Stromal cell of bone marrow (primary cell): ENCODE results near the gene DTWD1.
A peak's percentile ranks its signal among the peaks of the same experiment; 100 is the strongest.
"Not testable (repeated sequence)": the region's sequence is repeated elsewhere in the genome, so short reads cannot be mapped to it uniquely, and the experiment has no call there.

Experiments
- DNase-seq: peaks from one replicate; pipeline ENCODE4 v3.0.0-alpha.2; 2012; ENCODE audit warnings: low read depth

The DTWD1 gene

GRCh38 chr15:49646891-49647290 is 26.0 kb downstream of the DTWD1 start:
- no peak for DNase-seq

GRCh38 chr15:49649987-49650386 is 29.1 kb downstream of the DTWD1 start:
- DNase-seq: no peak

GRCh38 chr15:49650676-49651075 is 29.8 kb downstream of the DTWD1 start:
- DNase-seq: no peak

DNA sequence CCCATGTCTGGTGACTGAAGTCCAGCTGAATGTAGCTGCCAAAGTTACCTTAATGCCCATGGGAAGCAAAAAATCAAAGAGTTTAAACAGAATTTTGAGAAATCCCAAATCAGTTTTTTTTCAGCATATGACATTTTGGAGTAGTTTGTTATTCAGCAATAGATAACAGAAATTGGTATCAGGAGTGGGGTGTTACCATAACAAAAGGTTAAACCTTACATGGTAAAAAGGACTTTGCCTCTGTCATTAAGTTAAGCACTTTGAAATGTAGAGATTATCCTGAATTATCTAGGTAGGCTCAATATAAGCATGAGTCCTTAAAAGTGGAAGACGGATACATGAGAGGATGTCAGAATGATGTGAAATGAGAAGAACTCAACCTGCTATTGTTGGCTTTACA is 32.1 kb downstream of the DTWD1 start:
- no peak for DNase-seq

GRCh38 chr15:49656734-49657133 is 35.9 kb downstream of the DTWD1 start:
- no peak for DNase-seq

- no peak for DNase-seq
Observed at GRCh38 chr15:49664716-49665115, 43.9 kb downstream of the DTWD1 start.

GRCh38 chr15:49666486-49666885 is 45.6 kb downstream of the DTWD1 start:
- not testable (repeated sequence) for DNase-seq

- no peak for DNase-seq
Observed at GRCh38 chr15:49669288-49669687, 48.4 kb downstream of the DTWD1 start.

DNA sequence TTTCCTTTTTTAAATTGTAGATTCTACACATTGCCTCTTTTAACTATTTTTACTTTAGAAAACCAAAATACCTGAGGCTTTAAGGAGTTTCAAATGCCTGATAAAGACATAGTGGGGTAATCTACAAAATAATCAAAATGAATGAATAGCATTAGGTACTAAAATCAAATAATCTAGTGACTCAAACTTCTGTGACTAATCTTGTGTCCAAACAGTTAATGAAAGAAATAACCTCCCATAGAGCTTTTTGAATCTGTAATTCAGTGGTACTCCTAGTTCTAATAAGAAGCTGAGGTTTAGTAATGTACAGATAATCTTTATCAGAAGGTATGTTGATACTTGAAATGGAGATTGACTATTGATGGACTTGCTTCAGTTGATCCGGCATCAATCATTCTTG is 53.0 kb downstream of the DTWD1 start:
- DNase-seq: no peak

GRCh38 chr15:49674370-49674769 is 53.5 kb downstream of the DTWD1 start:
- no peak for DNase-seq

DNA sequence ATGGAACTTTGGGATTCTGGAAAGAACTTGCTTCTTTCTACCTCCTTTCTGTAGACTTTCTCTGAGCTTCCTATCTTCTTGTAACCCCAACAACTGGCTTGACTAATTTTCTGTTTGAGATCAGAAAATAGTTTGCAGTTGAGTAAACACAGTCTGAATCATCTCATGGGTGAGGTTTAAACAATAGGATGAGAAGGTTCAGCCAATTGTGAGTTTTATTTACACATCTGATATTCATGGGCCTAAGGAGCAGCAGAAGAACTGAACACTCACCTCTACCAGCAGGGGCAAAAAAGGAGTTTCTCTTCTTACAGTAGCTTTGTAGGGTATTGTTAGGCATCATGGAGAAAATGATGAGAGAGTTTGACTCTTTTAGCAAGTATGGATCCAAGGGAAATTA is 54.2 kb downstream of the DTWD1 start:
- DNase-seq: peak; percentile 78

DNA sequence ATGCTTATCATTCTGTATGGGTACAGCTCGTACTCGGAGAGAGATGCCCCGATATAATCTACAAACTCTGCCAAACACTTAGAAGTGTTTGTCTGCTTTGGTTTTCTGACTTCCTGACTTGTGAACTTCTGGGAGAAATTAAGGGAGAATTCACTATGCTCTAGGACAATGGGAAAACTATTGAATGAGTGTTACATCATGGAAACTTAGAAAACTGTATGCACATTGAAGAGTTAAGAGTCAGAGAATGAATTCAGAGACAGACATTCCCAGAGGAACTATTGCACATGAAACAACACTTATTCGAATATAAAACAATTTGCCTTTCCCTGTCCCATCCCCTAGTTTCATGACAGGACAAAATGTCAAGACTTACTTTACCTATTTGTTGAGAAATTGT is 57.8 kb downstream of the DTWD1 start:
- DNase-seq: no peak

DNA sequence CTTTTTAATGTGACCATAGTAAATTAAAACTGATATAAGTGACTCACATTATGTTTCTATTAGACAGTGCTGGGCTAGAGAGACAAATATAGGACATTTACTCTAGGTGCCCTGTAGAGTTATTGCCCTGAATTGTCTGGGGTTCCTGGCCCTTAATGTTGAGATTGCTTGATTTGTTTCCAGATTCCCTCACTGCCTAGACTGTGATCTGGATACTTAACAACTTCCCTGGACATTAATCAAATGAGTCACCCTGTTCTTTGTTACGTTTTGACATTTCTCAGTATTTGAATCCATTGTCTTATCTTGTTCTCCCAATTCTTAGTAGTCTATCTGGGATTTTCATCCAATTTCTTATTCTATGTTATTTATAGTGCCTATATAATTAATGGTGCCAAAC is 65.8 kb downstream of the DTWD1 start:
- DNase-seq: no peak

DNA sequence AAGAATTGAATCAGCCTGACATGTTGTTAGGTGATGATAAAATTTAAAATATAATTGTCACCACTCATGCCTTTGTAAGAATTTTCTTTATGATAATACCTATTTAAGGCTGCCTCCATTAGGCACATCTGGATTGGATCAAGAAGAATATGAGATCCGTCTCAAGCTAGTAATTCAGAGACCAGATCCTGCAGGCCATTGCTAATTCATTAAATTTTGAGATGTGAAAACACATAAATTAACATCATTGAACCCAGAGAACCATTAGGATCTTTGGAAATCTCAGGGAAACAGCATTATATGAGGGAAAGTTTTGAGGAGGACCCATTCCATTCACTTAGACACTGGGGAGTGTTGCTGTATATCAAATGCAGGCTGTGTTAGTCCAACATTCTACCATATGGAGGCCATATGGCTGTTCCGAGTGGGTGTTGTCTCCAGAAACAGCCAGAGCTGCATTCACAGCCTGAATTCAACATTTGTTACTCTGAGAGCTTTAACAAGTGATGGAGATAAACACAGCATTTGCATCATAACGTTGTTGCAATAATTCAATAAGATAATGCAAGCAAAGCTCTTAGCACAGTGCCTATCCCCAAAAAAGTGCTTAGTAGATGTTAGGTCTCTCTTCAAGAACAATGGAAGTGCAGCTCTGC is 67.4 kb downstream of the DTWD1 start:
- no peak for DNase-seq

GRCh38 chr15:49692514-49693090 is 71.8 kb downstream of the DTWD1 start:
- no peak for DNase-seq

DNA sequence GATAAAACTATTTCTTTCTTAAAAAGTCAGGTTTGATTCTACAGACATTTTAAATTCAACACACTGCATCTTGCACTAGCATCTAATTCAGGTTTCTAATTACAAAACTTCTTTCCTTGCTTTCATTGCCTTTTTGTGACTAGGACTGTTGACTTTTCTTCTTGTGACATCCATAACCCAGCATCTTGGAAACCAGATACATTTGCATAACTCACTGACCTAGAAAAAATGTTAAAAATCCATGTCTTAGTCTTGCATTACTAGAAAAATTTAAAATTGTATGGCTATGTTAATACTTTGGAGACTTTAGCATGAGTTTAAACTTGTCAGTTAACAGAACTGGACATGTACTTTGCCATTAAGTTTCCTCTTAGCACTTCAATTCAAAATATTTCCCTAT is 72.7 kb downstream of the DTWD1 start:
- peak; percentile 38 for DNase-seq

GRCh38 chr15:49696433-49696832 is 75.6 kb downstream of the DTWD1 start:
- DNase-seq: peak; percentile 59

DNA sequence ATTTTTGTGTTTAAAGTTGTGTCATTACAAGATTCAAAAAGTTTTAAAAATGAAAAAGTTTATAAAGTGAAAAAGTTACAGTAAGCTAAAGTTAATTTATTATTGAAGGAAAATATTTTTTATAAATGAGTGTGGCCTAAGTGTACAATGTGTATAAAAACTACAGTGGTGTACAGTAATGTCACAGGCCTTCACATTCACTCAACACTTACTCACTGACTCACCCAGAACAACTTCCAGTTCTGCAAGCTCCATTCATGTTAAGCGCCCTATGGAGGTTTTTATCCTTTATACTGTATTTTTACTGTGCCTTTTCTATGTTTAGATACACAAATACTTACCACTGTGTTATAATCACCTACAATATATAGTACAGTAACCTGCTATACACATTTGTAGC is 76.3 kb downstream of the DTWD1 start:
- no peak for DNase-seq

DNA sequence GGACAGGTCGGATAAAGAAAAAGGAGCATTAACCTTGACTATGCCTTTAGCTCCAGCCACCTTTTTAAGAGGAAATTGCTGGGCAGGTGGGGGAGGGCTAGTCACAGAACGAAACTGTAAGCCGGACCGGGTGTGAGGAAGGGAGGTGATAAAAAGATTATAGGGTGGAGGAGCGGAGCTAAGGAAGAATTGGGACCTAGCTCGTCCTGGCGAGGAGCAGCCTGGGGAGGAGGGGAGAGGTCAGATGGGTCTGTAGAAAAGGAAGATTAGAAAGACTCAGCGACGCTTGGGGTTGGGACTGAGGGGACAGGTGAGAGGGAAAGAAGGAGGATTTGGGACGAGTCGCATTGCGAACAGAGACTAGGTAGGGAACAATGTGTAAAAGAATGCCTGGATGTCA is 82.1 kb downstream of the DTWD1 start:
- not testable (repeated sequence) for DNase-seq
